GM21528 (cell line): ENCODE data around the gene ZSCAN22.

ENCODE experiments used
- ATAC-seq: cut with Tn5 transposase; IDR thresholded peaks from one replicate; pipeline ENCODE4 v1.9.1; 2021; ENCODE audit warnings: mild to moderate bottlenecking, moderate library complexity; ENCODE audit not compliant: unreplicated experiment, low FRiP score

Gene ZSCAN22

GRCh38 chr19:58350871-58351557 lies 24.2 kb downstream of the ZSCAN22 start:
- ATAC-seq, result no peak

GRCh38 chr19:58351558-58351878 lies 24.7 kb downstream of the ZSCAN22 start:
- no peak for ATAC-seq

- ATAC-seq, result no peak
These were observed 25.4 kb downstream of the ZSCAN22 start for GRCh38 chr19:58351990-58352755.

DNA sequence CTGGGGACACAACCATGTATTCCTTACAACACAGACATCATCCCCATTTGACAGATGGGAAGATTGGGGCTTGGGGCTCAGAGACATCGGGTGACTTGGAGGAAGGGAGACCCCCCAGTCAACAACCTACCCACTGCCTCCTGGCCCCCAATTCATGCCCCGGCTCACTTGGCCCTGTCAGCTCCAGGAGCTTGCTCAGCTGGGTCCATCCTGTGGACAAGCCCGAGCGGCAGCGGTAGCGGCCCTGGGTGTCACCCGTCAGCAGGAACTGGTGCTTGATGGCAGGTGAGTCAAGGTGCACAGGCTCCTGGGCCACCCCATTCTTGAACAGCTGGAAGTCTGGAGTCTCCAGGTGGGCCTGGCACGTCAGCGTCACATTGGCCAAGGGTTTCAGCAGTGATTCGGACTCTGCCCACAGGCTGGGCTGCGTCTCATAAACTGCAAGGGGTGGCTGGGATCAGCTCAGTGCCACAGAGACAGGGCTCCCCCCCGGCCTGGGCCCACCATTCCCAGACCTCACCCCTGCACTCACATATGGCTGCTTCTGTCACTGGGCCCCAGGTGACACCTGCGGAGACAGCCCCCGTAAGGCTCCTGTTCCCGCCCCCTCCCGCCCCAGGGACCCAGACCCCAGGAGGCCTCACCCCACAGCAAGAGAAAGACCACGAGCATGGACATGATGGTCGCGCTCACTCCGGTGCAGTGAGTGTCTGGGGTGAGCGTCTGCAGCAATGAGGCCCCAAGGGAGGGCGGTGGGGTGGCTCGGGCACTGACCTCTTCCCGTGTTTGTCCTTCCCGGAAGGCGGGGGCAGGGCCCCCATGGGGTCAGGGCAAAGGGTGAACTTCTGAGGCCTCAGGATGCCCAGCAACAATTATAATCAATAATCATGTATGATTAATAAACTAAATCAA lies 26.2 kb downstream of the ZSCAN22 start, which contains the start of gene A1BG:
Gene A1BG (minus strand): TSS at position 733 of the 912 bp plus-strand sequence. CDS start 55 bp downstream, at position 678.
- no peak for ATAC-seq

DNA sequence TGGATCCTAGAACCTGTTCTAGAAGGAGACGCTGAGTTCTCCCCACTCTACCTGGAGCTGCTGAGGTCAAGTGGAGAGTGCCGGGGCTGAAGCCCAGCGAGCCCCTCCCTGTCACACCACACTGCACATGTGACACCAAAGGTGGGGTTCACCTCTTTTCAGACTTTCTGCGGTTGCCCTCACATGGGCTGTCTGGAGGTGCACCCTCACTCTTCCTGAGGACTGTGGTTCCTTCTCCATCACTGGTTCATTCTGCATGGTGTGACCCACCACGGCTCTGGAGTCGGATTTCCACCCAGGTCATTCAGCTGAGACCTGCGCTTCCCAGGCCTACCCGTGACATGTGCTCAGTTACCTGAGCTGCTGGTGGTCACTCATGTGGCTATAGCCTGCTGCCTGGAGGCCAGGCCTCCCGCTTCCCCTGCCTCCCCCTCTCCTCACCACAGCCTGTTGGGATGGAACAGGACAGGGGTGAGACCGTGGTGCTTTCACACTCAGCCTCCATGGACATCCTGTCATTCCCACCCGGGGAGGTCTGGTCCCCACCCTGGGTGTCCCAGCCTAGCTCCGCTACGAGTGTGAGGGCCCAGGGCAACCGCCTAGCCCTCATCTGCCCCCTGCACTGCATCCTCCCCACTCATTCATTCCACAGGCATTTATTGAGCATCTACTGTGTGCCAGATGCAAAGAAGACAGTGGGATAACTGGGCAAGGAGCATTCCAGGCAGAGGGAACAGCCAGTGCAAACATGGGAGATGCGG lies 27.1 kb downstream of the ZSCAN22 start:
- no peak for ATAC-seq

DNA sequence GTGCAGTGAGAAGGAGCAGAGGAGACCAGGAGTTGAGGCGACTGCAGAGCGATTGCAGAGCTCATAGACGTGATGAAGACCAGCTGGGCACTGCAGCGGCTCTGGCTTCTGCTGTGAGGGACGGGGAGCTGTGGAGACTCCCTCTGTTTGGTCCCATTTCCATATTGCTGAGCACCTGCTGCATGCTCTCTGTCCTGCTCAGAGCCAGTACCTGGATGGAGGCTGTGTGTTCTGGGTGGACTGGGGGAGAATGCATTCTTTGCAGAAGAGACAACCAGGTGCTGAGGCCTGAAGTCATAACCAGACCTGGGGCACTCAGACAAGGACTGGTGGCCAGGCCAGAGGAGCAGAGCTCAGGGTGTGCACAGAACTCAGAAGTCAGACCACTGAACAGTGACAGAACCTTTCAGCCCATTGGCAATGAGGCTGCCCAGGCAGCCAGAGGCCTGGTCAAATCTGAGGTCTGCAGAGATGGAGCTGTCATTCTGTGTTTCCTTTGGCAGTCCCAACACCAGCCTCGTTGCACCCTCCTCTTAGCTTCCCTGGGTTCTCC lies 27.8 kb downstream of the ZSCAN22 start:
- ATAC-seq, result no peak

GRCh38 chr19:58355215-58355796 lies 28.5 kb downstream of the ZSCAN22 start:
- no peak for ATAC-seq

DNA sequence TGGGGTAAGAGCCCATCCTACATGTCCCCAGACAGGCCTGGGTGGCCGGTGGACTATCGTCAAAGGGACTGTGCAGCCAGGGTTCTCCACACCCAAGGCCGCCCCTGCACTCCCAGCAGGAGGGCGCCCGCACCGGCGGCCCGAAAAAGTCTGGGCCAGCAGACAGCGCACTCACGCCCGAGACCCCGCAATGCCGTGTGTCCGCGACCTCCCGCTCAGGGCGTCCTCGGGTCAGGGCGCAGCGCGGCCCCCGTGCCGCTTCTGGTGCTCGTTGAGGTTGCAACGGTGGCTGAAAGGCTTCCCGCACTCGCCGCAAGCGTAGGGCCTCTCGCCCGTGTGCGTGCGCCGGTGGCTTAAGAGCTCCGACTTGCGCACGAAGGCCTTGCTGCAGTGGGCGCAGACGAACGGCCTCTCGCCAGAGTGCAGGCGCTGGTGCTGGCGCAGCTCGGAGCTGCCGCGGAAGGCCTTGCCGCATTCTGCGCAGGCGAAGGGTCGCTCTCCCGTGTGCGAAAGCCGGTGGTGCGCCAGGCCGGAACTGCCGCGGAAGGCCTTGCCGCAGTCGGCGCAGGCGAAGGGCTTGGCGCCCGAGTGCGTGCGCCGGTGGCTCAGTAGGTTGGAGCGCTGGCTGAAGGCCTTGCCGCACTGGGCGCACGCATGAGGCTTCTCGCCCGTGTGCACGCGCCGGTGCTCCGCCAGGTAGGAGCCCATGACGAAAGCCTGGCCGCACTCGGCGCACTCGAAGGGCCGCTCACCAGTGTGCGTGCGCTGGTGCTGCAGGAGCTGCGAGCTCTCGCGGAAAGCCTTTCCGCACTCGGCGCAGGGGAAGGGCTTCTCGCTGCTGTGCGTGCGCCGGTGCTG lies 29.3 kb downstream of the ZSCAN22 start:
- ATAC-seq, result no peak

DNA sequence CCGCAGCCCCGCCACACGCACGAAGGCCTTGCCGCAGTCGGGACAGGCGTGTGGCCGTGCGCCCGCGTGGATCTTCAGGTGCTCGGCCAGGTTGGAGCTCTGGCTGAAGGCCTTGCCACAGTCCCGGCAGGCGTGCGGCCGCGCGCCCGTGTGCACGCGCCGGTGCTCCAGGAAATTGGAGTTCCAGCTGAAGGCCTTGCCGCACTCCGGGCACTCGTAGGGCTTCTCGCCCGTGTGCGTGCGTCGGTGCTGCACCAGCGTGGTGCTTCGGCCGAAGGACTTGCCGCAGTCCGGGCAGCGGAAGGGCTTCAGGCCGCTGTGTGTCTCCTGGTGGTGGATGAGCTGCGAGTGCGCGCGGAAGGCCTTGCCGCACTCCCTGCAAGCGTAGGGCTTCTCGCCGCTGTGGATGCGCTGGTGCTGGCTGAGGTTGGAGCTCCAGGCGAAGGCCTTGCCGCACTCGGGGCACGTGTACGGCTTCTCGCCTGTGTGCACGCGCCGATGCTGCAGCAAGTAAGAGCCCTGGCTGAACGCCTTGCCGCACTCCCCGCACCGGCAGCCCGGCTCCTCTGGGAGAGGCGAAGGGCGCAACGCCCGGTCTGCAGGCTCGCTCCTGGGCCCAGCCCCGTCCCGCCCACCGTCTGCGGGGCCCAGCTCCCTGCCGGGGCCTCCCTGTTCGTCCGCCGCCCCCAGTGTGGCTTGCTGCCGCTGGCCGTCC lies 30.1 kb downstream of the ZSCAN22 start:
- no peak for ATAC-seq

DNA sequence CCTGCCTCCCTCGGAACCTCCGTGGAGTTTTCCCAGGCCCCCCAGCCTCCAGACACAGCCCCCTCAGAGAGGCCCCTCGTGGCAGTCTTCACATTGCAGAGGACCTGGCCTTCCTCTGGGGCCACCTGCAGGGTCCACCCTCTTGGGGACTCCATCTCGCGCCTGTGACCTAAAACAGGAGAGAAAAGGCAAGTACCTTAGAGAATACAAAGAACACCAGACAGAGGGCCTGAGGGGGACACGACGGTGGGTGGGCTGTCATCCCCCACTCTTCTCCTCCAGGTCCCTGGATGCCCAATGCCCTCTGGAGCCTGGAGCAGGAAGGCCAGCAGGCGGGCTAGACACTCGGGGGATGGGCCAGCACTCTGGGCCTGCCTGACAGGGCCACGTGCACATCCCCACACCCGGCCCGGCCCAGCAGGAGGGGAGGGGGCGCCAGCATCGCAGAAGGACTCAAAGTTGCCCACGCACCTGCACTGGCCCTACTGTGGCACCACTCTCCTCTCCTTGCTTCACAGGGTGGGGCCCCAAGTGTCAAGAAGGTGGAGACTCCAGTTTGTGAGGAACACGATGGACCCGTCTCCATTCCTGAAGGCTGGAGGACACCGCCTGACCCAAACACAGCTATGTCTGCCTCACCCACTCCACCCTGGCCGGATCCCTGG lies 30.8 kb downstream of the ZSCAN22 start:
- no peak for ATAC-seq

- ATAC-seq, result no peak
These were observed 35.1 kb downstream of the ZSCAN22 start for GRCh38 chr19:58361900-58362271.

DNA sequence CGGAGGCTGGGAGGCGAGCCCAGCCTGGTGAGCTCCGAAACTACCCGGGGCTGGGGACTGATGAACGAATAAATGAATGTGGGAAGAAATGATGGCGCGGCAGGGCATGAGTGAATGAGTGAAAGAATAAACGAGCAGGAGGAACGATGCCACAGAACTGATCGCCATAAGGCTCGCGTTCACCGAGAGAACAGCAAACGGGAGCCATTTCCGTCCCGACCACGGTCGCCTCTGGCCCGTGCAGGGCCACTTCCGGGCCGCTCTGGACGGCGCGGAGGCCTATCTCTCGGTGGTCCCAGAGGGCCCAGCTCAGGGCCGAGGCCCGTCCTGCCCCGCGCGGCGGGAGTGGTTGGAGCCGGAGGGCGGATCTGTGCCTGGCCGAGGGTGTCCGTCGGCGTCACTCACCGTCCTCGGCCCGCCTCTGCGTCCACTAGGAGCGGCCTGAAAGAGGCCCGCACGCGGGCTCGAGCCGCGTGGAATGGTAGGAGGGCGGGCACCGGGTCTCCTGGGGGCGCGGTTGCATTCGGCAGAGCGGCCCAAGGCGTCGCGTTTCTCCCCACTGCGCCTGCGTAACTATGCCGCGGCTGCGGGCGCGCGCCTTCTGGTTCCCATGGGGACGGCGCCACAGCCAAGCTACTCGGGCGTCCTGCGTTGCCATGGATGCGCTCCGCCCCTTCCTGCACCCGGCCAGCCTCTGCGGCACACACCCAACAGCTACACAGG lies 35.6 kb downstream of the ZSCAN22 start, which contains the start of gene ZNF497:
Gene ZNF497 (minus strand): TSS at position 480 of the 723 bp plus-strand sequence. CDS start 5,116 bp downstream, outside the sequence.
- peak; percentile 82 for ATAC-seq

- no peak for ATAC-seq
These were observed 37.4 kb downstream of the ZSCAN22 start for GRCh38 chr19:58364146-58364545.

GRCh38 chr19:58366585-58367430 lies 40.0 kb downstream of the ZSCAN22 start:
- no peak for ATAC-seq

DNA sequence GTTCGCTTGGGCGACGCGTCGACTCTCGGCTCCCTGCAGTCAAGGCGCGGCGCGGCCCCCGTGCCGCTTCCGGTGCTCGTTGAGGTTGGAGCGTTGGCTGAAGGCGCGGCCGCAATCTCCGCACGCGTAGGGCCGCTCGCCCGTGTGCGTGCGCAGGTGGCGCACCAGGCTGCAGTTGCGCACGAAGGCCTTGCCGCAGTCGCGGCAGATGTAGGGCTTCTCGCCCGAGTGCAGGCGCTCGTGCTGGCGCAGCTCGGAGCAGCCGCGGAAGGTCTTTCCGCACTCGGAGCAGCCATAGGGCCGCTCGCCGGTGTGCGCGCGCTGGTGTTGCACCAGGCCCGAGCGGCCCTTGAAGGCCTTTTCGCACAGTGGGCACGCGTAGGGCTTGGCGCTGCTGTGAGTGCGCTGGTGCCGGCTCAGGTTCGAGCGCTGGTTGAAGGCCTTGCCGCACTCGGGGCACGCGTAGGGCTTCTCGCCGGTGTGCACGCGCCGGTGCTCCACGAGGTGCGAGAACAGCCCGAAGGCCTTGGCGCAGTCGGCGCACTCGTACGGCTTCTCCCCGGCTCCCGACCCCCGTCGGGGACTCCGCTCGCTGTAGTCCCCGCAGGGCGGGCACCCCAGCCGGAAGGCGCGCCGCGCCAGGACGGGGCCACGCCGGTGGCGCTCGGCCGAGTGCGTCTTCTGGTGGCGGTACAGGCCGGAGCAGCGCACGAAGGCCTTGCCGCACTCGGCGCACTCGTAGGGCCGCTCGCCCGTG lies 41.1 kb downstream of the ZSCAN22 start:
- ATAC-seq, result no peak
